Measurements from ENCODE around the gene TOM1L2.

TOM1L2 gene

DNA sequence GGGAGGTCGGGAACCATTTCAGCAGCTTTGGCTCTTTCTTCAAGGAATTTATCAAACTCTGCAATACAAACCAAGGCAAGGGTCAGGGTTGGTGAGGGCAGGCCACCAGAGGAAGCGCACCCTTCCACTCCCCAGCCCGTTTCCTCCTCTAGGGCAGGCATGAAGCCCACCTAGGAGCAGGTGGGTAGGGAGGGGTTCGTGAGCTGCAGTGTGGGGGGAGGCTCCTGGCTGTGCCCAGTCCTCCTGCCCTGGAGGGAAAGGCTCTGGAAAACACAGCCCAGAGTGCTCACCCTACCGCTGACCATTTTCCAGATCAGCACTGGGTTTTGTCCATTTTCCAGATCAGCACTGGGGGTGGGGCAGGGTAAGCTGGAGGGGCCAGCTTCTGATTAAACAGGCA is 124.5 kb downstream of the TOM1L2 start:
- TF ChIP-seq ZNF384 (IDR thresholded peaks at IDR 0.05) (no peak), FOXK2 (IDR thresholded peaks at IDR 0.05) (no peak), NFRKB (IDR thresholded peaks at IDR 0.05) (no peak), LEF1 (IDR thresholded peaks at IDR 0.05; ENCODE audit: borderline replicate concordance) (no peak), FOXA1 (IDR thresholded peaks at IDR 0.05) (no peak), SUZ12 (IDR thresholded peaks at IDR 0.05) (no peak), ELF4 (IDR thresholded peaks at IDR 0.05) (no peak), SP1 (IDR thresholded peaks at IDR 0.05) (no peak)
- TF ChIP-seq, protein P1, sequence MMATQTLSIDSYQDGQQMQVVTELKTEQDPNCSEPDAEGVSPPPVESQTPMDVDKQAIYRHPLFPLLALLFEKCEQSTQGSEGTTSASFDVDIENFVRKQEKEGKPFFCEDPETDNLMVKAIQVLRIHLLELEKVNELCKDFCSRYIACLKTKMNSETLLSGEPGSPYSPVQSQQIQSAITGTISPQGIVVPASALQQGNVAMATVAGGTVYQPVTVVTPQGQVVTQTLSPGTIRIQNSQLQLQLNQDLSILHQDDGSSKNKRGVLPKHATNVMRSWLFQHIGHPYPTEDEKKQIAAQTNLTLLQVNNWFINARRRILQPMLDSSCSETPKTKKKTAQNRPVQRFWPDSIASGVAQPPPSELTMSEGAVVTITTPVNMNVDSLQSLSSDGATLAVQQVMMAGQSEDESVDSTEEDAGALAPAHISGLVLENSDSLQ (IDR thresholded peaks at IDR 0.05), result no peak
- ChIA-PET POLR2A (interaction anchor here (14.1 kb wide), 1 partner anchor 10 kb away, joined by 196 read pairs; the partner anchor contains the start of gene SREBF1), CTCF (interaction anchor here (0.6 to 3.1 kb wide), 2 partner anchors 12 to 191 kb away, joined by 3 to 8 read pairs; partner anchors contain the start of genes ATPAF2 and GID4)
- no peak for DNase-seq (ENCODE audit: extremely low spot score)

DNA sequence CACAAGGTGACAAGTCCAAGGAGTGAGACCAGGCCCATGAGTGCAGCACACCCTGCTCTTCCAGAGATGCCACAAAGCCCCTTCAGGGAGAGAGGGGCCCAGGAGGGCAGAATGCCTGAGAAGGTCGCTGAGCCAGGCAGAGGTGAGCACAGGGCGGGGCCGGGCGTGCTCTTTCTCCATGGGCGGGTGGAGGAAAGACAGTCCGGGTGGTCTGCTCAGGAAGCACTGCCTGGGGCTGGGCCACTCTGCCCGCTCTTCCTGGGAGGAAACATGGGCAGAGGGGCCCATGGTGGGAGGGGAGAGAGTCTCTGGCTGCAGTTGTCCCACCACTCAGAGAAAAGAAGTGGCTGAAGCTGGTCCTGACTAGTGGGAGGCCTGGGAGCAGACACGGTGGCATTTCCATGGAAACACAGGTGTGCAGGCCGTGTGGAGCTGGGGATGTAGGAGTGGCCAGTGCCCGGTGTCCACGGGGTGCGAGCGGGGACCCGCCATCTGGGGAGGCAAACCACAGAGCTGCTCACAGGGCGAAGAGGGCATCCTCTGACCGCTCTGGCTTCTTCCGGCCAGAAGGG is 125.0 kb downstream of the TOM1L2 start:
- ChIA-PET POLR2A (interaction anchor here (14.1 kb wide), 1 partner anchor 10 kb away, joined by 196 read pairs; the partner anchor contains the start of gene SREBF1), CTCF (interaction anchor here (3.1 kb wide), 1 partner anchor 13 kb away, joined by 8 read pairs; no protein-coding TSS in a partner anchor)
- TF ChIP-seq HDGF (IDR thresholded peaks at IDR 0.05; ENCODE audit: borderline replicate concordance) (no peak), FOXK2 (IDR thresholded peaks at IDR 0.05) (no peak), SUZ12 (IDR thresholded peaks at IDR 0.05) (no peak), ARNT (IDR thresholded peaks at IDR 0.05) (no peak), FOXM1 (IDR thresholded peaks at IDR 0.05; ENCODE audit: borderline replicate concordance) (no peak), ELF4 (IDR thresholded peaks at IDR 0.05) (no peak), ZNF384 (IDR thresholded peaks at IDR 0.05) (no peak), LEF1 (IDR thresholded peaks at IDR 0.05; ENCODE audit: borderline replicate concordance) (no peak), L3MBTL2 (conservative IDR thresholded peaks at IDR 0.05) (no peak), TARDBP (IDR thresholded peaks at IDR 0.05) (no peak), BHLHE40 (IDR thresholded peaks at IDR 0.05; ENCODE audit: borderline replicate concordance) (no peak), CTBP1 (IDR thresholded peaks at IDR 0.05; ENCODE audit: borderline replicate concordance) (no peak), NFRKB (IDR thresholded peaks at IDR 0.05) (no peak), FOXA1 (IDR thresholded peaks at IDR 0.05) (no peak), SP1 (IDR thresholded peaks at IDR 0.05) (no peak)
- TF ChIP-seq, protein P1 (IDR thresholded peaks at IDR 0.05), result no peak
- DNase-seq (ENCODE audit: extremely low spot score), result no peak

DNA sequence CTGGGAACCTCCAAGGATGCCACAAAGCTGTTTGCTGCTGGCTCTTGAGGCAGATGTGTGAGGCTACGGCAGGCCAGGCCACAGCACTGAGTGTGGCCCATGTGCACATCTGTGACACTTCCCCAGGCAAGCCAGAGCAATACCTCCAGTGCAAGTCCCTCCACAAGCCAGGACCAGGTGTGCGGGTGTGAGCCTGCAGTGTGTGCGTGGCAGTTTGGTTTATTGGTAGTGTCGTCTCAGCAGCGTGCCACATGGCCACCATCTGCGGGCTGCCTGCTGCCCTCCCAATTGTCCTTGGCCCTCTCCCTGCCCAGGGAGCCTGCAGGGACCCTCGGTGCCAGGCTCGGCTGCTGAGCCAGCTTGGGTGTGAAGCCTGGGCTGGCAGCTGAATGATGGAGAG is 125.6 kb downstream of the TOM1L2 start:
- CTCF ChIA-PET, result interaction anchor here (0.6 kb wide), 1 partner anchor 34 kb away, joined by 3 read pairs; no protein-coding TSS in a partner anchor
- DNase-seq (ENCODE audit: extremely low spot score), result no peak
- TF ChIP-seq TARDBP (IDR thresholded peaks at IDR 0.05) (no peak), FOXM1 (IDR thresholded peaks at IDR 0.05; ENCODE audit: borderline replicate concordance) (no peak), ELF4 (IDR thresholded peaks at IDR 0.05) (no peak), CTBP1 (IDR thresholded peaks at IDR 0.05; ENCODE audit: borderline replicate concordance) (no peak), L3MBTL2 (conservative IDR thresholded peaks at IDR 0.05) (no peak), ZNF384 (IDR thresholded peaks at IDR 0.05) (no peak), BHLHE40 (IDR thresholded peaks at IDR 0.05; ENCODE audit: borderline replicate concordance) (no peak), FOXK2 (IDR thresholded peaks at IDR 0.05) (no peak), FOXA1 (IDR thresholded peaks at IDR 0.05) (no peak), SP1 (IDR thresholded peaks at IDR 0.05) (no peak)
- TF ChIP-seq, protein P1 (IDR thresholded peaks at IDR 0.05), result no peak
- POLR2A ChIA-PET, result interaction anchor here (14.1 kb wide), 1 partner anchor 9 kb away, joined by 196 read pairs; the partner anchor contains the start of gene SREBF1

DNA sequence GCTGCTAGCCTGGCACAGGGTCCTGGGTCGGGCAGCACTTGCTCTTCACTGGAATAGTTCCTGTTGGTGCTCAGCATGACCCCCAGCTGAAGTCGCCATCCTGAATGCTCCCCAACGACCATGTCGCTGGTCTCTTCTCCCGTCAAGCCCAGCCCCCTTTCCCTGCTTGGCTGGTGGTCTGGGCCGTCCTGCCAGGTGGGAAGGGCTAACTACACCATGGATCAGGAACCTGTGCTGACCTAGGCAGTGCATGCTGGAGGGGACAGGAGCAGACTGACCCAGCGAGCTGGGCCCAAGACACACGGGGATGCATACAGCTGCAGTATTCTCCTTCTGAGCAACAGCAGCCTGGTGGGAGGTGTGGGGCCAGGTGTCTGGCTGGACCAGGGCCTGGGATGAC is 126.2 kb downstream of the TOM1L2 start:
- ChIA-PET CTCF (interaction anchor here (1.2 kb wide), 1 partner anchor 73 kb away, joined by 3 read pairs; no protein-coding TSS in a partner anchor), POLR2A (interaction anchor here (0.8 to 14.1 kb wide), 4 partner anchors 9 to 126 kb away, joined by 3 to 196 read pairs (median 4); partner anchors contain the start of genes DRC3, SREBF1 and TOM1L2)
- TF ChIP-seq ELF4 (IDR thresholded peaks at IDR 0.05) (no peak), HDGF (IDR thresholded peaks at IDR 0.05; ENCODE audit: borderline replicate concordance) (no peak), L3MBTL2 (conservative IDR thresholded peaks at IDR 0.05) (no peak), BHLHE40 (IDR thresholded peaks at IDR 0.05; ENCODE audit: borderline replicate concordance) (no peak), ZNF384 (IDR thresholded peaks at IDR 0.05) (no peak), FOXM1 (IDR thresholded peaks at IDR 0.05; ENCODE audit: borderline replicate concordance) (no peak), FOXK2 (IDR thresholded peaks at IDR 0.05) (no peak), FOXA1 (IDR thresholded peaks at IDR 0.05) (no peak), TARDBP (IDR thresholded peaks at IDR 0.05) (no peak), SUZ12 (IDR thresholded peaks at IDR 0.05) (no peak)
- no peak for DNase-seq (ENCODE audit: extremely low spot score)

DNA sequence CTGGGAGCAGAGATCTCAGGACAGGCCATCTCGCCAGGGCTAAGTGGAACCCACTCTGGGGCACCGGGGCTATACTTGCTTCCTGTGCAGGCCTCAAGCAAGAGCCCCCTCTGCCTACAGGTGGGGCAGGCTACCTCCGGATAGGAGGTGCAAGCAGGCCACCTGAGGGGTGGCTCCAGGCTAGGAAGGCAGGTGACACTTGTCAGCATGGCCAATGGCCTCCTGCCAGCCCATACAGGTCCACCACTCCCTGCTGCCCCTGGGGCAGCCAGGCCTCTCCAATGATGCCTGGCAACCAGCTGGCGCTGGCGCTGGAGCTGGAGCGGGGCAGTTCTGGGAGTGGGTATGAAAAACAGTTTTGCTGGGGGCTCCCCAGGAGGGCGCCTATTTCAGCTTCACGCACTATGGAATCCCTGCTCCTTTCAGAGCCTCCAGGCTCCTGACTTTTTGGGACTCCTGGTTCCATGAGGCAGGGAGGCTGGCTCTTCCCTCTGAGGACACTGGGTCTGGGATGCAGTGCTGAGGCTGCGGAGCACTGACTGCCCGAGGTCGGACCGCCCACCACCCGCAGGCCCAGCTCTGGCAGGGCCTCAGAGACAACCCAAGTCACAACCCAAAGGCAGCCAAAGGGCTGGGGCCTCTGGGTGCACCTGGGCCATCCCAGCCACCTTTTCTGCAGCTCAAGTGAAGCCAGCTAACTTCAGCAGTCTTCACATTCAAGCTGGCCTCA is 127.0 kb downstream of the TOM1L2 start:
- POLR2A ChIA-PET, result interaction anchor here (0.9 to 14.1 kb wide), 3 partner anchors 8 to 127 kb away, joined by 4 to 196 read pairs (median 4); partner anchors contain the start of genes DRC3, SREBF1 and TOM1L2
- no peak for DNase-seq (ENCODE audit: extremely low spot score)
- TF ChIP-seq ZNF384 (IDR thresholded peaks at IDR 0.05), result no peak
- TF ChIP-seq BHLHE40 (IDR thresholded peaks at IDR 0.05; ENCODE audit: borderline replicate concordance), result no peak
- TF ChIP-seq SP1 (IDR thresholded peaks at IDR 0.05), result no peak
- no peak for TF ChIP-seq NFRKB (IDR thresholded peaks at IDR 0.05)
- CTCF ChIA-PET, result interaction anchor here (1.2 kb wide), 1 partner anchor 74 kb away, joined by 3 read pairs; no protein-coding TSS in a partner anchor
